Left ventricle myocardium inferior (tissue), 1 donor: ENCODE results near the gene ST6GALNAC3. TPM values are rescaled to one million over a fixed set of nuclear protein-coding genes. Genes with fewer than 3 reads are reported as not detected.
"Not testable (repeated sequence)": the region's sequence is repeated elsewhere in the genome, so short reads cannot be mapped to it uniquely, and the experiment has no call there.

ENCODE experiments used
- DNase-seq: peaks from one replicate; pipeline ENCODE4 v3.0.0-alpha.2; 2020
- H3K27ac ChIP-seq: fragments of 200-600 bp; replicated peaks from 2 replicates; pipeline ENCODE4 v1.8.0; 2021
- H3K27me3 ChIP-seq: fragments of 200-600 bp; 2 replicates; pipeline ENCODE4 v1.8.0; 2021; ENCODE audit warnings: low read depth
- H3K36me3 ChIP-seq: fragments of 200-600 bp; 2 replicates; pipeline ENCODE4 v1.8.0; 2021
- H3K4me1 ChIP-seq: fragments of 200-600 bp; 2 replicates; pipeline ENCODE4 v1.8.0; 2021
- H3K4me3 ChIP-seq: fragments of 200-600 bp; 2 replicates; pipeline ENCODE4 v1.8.0; 2021; ENCODE audit warnings: mild to moderate bottlenecking, moderate library complexity
- H3K9me3 ChIP-seq: fragments of 200-600 bp; replicated peaks from 2 replicates; pipeline ENCODE4 v1.8.0; 2021
- intact Hi-C: fragments of 100-400 bp; cut with micrococcal nuclease; formaldehyde crosslinking; loops from one replicate; pipeline ENCODE4 v1.11.0; 2022
- total RNA-seq: library from RNA; stranded (reverse); fragmentation: NEBNext Ultra II Directional; extraction: Animal tissue kit (Norgen Biotek cat#: 25700); gene quantifications from one replicate; pipeline ENCODE4 v1.2.1, GENCODE V29; 2021
- TF ChIP-seq, protein P1 (sequence below): fragments of 200-600 bp; IDR thresholded peaks from 2 replicates; pipeline ENCODE4 v1.8.0; 2021; ENCODE audit warnings: antibody characterized with exemption, mild to moderate bottlenecking, borderline replicate concordance
- donor health status: DM: no; HTN: yes; CAD: no; lungs with severe emphysema.

The ST6GALNAC3 gene
- total RNA-seq, 1 donor from 2014 or later = 4.5 TPM

- Histone ChIP-seq H3K4me1 (peaks cover 4% of the 10 kb centered on the region), H3K27me3 (no peaks in the 10 kb centered on the region), H3K36me3 (no peaks in the 10 kb centered on the region), H3K4me3 (no peak overlapping the region), H3K27ac (no peak overlapping the region), H3K9me3 (peaks cover 31% of the 10 kb centered on the region)
- TF ChIP-seq, protein P1, sequence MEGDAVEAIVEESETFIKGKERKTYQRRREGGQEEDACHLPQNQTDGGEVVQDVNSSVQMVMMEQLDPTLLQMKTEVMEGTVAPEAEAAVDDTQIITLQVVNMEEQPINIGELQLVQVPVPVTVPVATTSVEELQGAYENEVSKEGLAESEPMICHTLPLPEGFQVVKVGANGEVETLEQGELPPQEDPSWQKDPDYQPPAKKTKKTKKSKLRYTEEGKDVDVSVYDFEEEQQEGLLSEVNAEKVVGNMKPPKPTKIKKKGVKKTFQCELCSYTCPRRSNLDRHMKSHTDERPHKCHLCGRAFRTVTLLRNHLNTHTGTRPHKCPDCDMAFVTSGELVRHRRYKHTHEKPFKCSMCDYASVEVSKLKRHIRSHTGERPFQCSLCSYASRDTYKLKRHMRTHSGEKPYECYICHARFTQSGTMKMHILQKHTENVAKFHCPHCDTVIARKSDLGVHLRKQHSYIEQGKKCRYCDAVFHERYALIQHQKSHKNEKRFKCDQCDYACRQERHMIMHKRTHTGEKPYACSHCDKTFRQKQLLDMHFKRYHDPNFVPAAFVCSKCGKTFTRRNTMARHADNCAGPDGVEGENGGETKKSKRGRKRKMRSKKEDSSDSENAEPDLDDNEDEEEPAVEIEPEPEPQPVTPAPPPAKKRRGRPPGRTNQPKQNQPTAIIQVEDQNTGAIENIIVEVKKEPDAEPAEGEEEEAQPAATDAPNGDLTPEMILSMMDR = no peak
- intact Hi-C loops = no loop called here
- DNase-seq = no peak
These were observed 165.8 kb downstream of the ST6GALNAC3 start for GRCh38 chr1:76240316-76240715.

GRCh38 chr1:76242587-76242986 is 168.0 kb downstream of the ST6GALNAC3 start:
- peaks cover 34% of the 10 kb centered on the region for H3K9me3 ChIP-seq
- H3K4me1 ChIP-seq, H3K4me3 ChIP-seq, H3K36me3 ChIP-seq, intact Hi-C loops, DNase-seq, H3K27ac ChIP-seq, H3K27me3 ChIP-seq: not testable (repeated sequence)

- Histone ChIP-seq H3K27me3 (no peaks in the 10 kb centered on the region), H3K27ac (no peak overlapping the region), H3K4me3 (no peak overlapping the region), H3K4me1 (no peaks in the 10 kb centered on the region), H3K36me3 (no peaks in the 10 kb centered on the region), H3K9me3 (peaks cover 32% of the 10 kb centered on the region)
- intact Hi-C loops = no loop called here
- no peak for DNase-seq
- TF ChIP-seq, protein P1 = no peak
These were observed 172.8 kb downstream of the ST6GALNAC3 start for GRCh38 chr1:76247261-76247852.

- no peak for DNase-seq
- no peak overlapping the region for H3K4me3 ChIP-seq
- H3K36me3 ChIP-seq = no peaks in the 10 kb centered on the region
- TF ChIP-seq, protein P1 = no peak
- peaks cover 3% of the 10 kb centered on the region for H3K9me3 ChIP-seq
- peaks cover 4% of the 10 kb centered on the region for H3K4me1 ChIP-seq
- no peak overlapping the region for H3K27ac ChIP-seq
- no peaks in the 10 kb centered on the region for H3K27me3 ChIP-seq
- intact Hi-C loops = no loop called here
These were observed 175.7 kb downstream of the ST6GALNAC3 start for GRCh38 chr1:76250271-76250670.

- no peak overlapping the region for H3K4me3 ChIP-seq
- no peak for DNase-seq
- H3K27me3 ChIP-seq = no peaks in the 10 kb centered on the region
- H3K9me3 ChIP-seq = no peaks in the 10 kb centered on the region
- no peak overlapping the region for H3K27ac ChIP-seq
- peaks cover 11% of the 10 kb centered on the region for H3K4me1 ChIP-seq
- H3K36me3 ChIP-seq = no peaks in the 10 kb centered on the region
- TF ChIP-seq, protein P1 = no peak
- intact Hi-C loops = no loop called here
These were observed 177.9 kb downstream of the ST6GALNAC3 start for GRCh38 chr1:76252431-76252830.

- intact Hi-C loops = no loop called here
- H3K9me3 ChIP-seq = no peaks in the 10 kb centered on the region
- H3K4me3 ChIP-seq = no peak overlapping the region
- H3K4me1 ChIP-seq = peaks cover 11% of the 10 kb centered on the region
- no peaks in the 10 kb centered on the region for H3K36me3 ChIP-seq
- TF ChIP-seq, protein P1 = no peak
- H3K27me3 ChIP-seq = no peaks in the 10 kb centered on the region
- no peak for DNase-seq
- peak overlapping the region; percentile 47 for H3K27ac ChIP-seq
These were observed 179.8 kb downstream of the ST6GALNAC3 start for GRCh38 chr1:76254104-76255030.
